HepG2 (cell line): Measurements from ENCODE around the gene TWNK. TPM values are rescaled to one million over a fixed set of nuclear protein-coding genes. Genes with fewer than 3 reads are reported as not detected.

Source experiments
- ARID2 ChIP-seq: sonication (generic); formaldehyde crosslinking; IDR thresholded peaks from 2 replicates; pipeline ENCODE4 v1.8.1; 2022; ENCODE audit warnings: mild to moderate bottlenecking, missing genetic modification reagents, borderline replicate concordance
- ARNTL ChIP-seq: sonication (generic); formaldehyde crosslinking; IDR thresholded peaks from 2 replicates; pipeline ENCODE4 v1.4.0; 2020; ENCODE audit warnings: mild to moderate bottlenecking, missing genetic modification reagents
- ATF1 ChIP-seq: IDR thresholded peaks from 2 replicates; pipeline ENCODE4 v1.6.1; 2016; ENCODE audit warnings: mild to moderate bottlenecking, control low read depth
- BHLHE40 ChIP-seq: IDR thresholded peaks from 2 replicates; pipeline ENCODE4 v1.6.1; 2011; ENCODE audit warnings: low read length, improper control_type of control experiment
- BRD4 ChIP-seq: sonication (generic); formaldehyde crosslinking; IDR thresholded peaks from 2 replicates; pipeline ENCODE4 v1.4.0; 2020; ENCODE audit warnings: missing genetic modification reagents
- HIVEP1 ChIP-seq: sonication (generic); formaldehyde crosslinking; IDR thresholded peaks from 2 replicates; pipeline ENCODE4 v1.4.0; 2020; ENCODE audit warnings: mild to moderate bottlenecking, missing genetic modification reagents
- HNF1B ChIP-seq: sonication (generic); formaldehyde crosslinking; IDR thresholded peaks from 2 replicates; pipeline ENCODE4 v1.5.1; 2020; ENCODE audit warnings: mild to moderate bottlenecking, moderate library complexity, missing genetic modification reagents
- KMT2A ChIP-seq: sonication (generic); formaldehyde crosslinking; IDR thresholded peaks from 2 replicates; pipeline ENCODE4 v1.4.0; 2020; ENCODE audit warnings: missing genetic modification reagents
- LRRFIP1 ChIP-seq: sonication (generic); formaldehyde crosslinking; conservative IDR thresholded peaks from 2 replicates; pipeline ENCODE4 v1.4.0; 2020; ENCODE audit warnings: missing genetic modification reagents
- MED1 ChIP-seq: sonication (generic); formaldehyde crosslinking; IDR thresholded peaks from 2 replicates; pipeline ENCODE4 v1.4.0; 2020; ENCODE audit warnings: missing genetic modification reagents
- MED13 ChIP-seq: sonication (generic); formaldehyde crosslinking; IDR thresholded peaks from 2 replicates; pipeline ENCODE4 v1.5.0; 2020; ENCODE audit warnings: missing genetic modification reagents
- NFIB ChIP-seq: sonication (generic); formaldehyde crosslinking; IDR thresholded peaks from 2 replicates; pipeline ENCODE4 v1.9.0; 2021; ENCODE audit warnings: missing genetic modification reagents, mild to moderate bottlenecking, borderline replicate concordance
- NPAS2 ChIP-seq: sonication (generic); formaldehyde crosslinking; IDR thresholded peaks from 2 replicates; pipeline ENCODE4 v1.8.0; 2022; ENCODE audit warnings: mild to moderate bottlenecking, missing genetic modification reagents, borderline replicate concordance
- NR2C2 ChIP-seq: sonication (generic); formaldehyde crosslinking; IDR thresholded peaks from 2 replicates; pipeline ENCODE4 v1.4.0; 2020; ENCODE audit warnings: missing genetic modification reagents, mild to moderate bottlenecking, moderate library complexity, borderline replicate concordance
- PCBP1 ChIP-seq: fragments of 200-400 bp; formaldehyde crosslinking; IDR thresholded peaks from 2 replicates; pipeline ENCODE4 v1.6.1; 2017; ENCODE audit warnings: mild to moderate bottlenecking, low read depth, low read length, borderline replicate concordance
- PHF5A ChIP-seq: IDR thresholded peaks from one replicate; pipeline ENCODE4 v1.6.1; 2018; ENCODE audit warnings: low read depth, missing genetic modification reagents; ENCODE audit not compliant: unreplicated experiment
- RELA ChIP-seq: sonication (generic); formaldehyde crosslinking; IDR thresholded peaks from 2 replicates; pipeline ENCODE4 v1.4.0; 2020; ENCODE audit warnings: missing genetic modification reagents
- RXRA ChIP-seq: sonication (generic); formaldehyde crosslinking; IDR thresholded peaks from 2 replicates; pipeline ENCODE4 v1.5.1; 2020; ENCODE audit warnings: missing genetic modification reagents
- SIX4 ChIP-seq: sonication (generic); formaldehyde crosslinking; IDR thresholded peaks from 2 replicates; pipeline ENCODE4 v1.4.0; 2020; ENCODE audit warnings: missing genetic modification reagents
- TFAP4 ChIP-seq: sonication (generic); IDR thresholded peaks from 2 replicates; pipeline ENCODE4 v1.6.1; 2016; ENCODE audit warnings: low read depth, borderline replicate concordance
- TFDP1 ChIP-seq: IDR thresholded peaks from 2 replicates; pipeline ENCODE4 v1.6.1; 2016; ENCODE audit warnings: missing compliant biosample characterization, missing genetic modification reagents, borderline replicate concordance
- ZFP82 ChIP-seq: sonication (generic); formaldehyde crosslinking; IDR thresholded peaks from 2 replicates; pipeline ENCODE4 v1.5.1; 2020; ENCODE audit warnings: mild to moderate bottlenecking, missing genetic modification reagents, borderline replicate concordance
- ZNF724P ChIP-seq: sonication (generic); formaldehyde crosslinking; IDR thresholded peaks from 2 replicates; pipeline ENCODE4 v1.8.0; 2022; ENCODE audit warnings: missing genetic modification reagents, borderline replicate concordance
- ZNF792 ChIP-seq: IDR thresholded peaks from 2 replicates; pipeline ENCODE4 v1.6.1; 2016
- ZNF891 ChIP-seq: sonication (generic); formaldehyde crosslinking; IDR thresholded peaks from 2 replicates; pipeline ENCODE4 v1.5.0; 2020; ENCODE audit warnings: mild to moderate bottlenecking, missing genetic modification reagents
- polyA plus RNA-seq, 8 experiments: library from polyadenylated mRNA; depleted of rRNA in 3 of 8; stranded (reverse) in 7 of 8; unstranded in 1 of 8; fragments of >200 nt; fragmentation: Illumina TruSeq in 4 of 8; extraction: Trizol in 4 of 8; gene quantifications; 2 replicates each; pipeline versions ENCODE4 v1.2.1 to v1.2.3, GENCODE V29; 2011 to 2016; ENCODE audit warnings: low read depth in 4 of 8, missing spikeins in 1 of 8, mixed read lengths in 1 of 8; ENCODE audit not compliant: insufficient read depth in 1 of 8
- total RNA-seq, 5 experiments: library from RNA; depleted of rRNA; stranded (reverse); fragments of >200 nt; fragmentation: Illumina TruSeq; extraction: Trizol; gene quantifications; 2 replicates each; pipeline ENCODE4 v1.2.3, GENCODE V29; 2016; ENCODE audit warnings: low read depth in 1 of 5

TWNK gene
- total and polyA plus RNA-seq, 2 of the 13 experiments (the other 11 are each of a cell fraction or from before 2014, with no cell fraction given), result 10.7 to 16.5 TPM

GRCh38 chr10:100970914-100971811 is 16.2 kb upstream of the TWNK start (continued):
- peak; percentile 85 for TF ChIP-seq NR2C2
- no peak for TF ChIP-seq BHLHE40
- no peak; the same call in 1 of the 2 replicates for TF ChIP-seq ATF1 (CRISPR knock-in tag)
- peak; percentile 47; the same call in 1 of the 2 replicates for TF ChIP-seq SIX4 (CRISPR knock-in tag)
- no peak for TF ChIP-seq LRRFIP1 (CRISPR knock-in tag)
- TF ChIP-seq ARID2 (CRISPR knock-in tag), result 0 out of 2 replicates have a peak, but pooled peaks have one; percentile 22
- no peak for TF ChIP-seq KMT2A (CRISPR knock-in tag)
- peak; percentile 98 for TF ChIP-seq HNF1B
- peak; percentile 48; the same call in 1 of the 2 replicates for TF ChIP-seq TFDP1 (CRISPR knock-in tag)
- TF ChIP-seq ZNF891, result peak; percentile 42; the same call in 1 of the 2 replicates
- peak; percentile 95 for TF ChIP-seq RXRA (CRISPR knock-in tag)
- no peak; the same call in 1 of the 2 replicates for TF ChIP-seq BRD4
- no peak for TF ChIP-seq NPAS2
- peak; percentile 91 for TF ChIP-seq ARNTL (CRISPR knock-in tag)
- TF ChIP-seq PCBP1, result no peak
- no peak for TF ChIP-seq NFIB (CRISPR knock-in tag)
- peak; percentile 88 for TF ChIP-seq ZNF792
- TF ChIP-seq HIVEP1 (CRISPR knock-in tag), result peak; percentile 99
- TF ChIP-seq RELA (CRISPR knock-in tag), result no peak; the same call in 1 of the 2 replicates
- TF ChIP-seq ZFP82 (CRISPR knock-in tag), result no peak; the same call in 1 of the 2 replicates
- peak; percentile 83; the same call in 1 of the 2 replicates for TF ChIP-seq MED13 (CRISPR knock-in tag)
- peak; percentile 87; the same call in 1 of the 2 replicates for TF ChIP-seq TFAP4
- no peak for TF ChIP-seq ZNF724P (CRISPR knock-in tag)
- peak; percentile 96 for TF ChIP-seq MED1 (CRISPR knock-in tag)
- peak; percentile 94 for TF ChIP-seq PHF5A (CRISPR knock-in tag)
